Osteocyte (in vitro differentiated cells): Measurements from ENCODE around the gene USP48. TPM values are rescaled to one million over a fixed set of nuclear protein-coding genes. Genes with fewer than 3 reads are reported as not detected.
A peak's percentile ranks its signal among the peaks of the same experiment; 100 is the strongest.

Experiments
- DNase-seq: peaks from one replicate; pipeline ENCODE4 v3.0.0; 2021; ENCODE audit warnings: mixed read lengths; ENCODE audit not compliant: unreplicated experiment; ENCODE audit errors: extremely low spot score
- H3K27ac Mint-ChIP-seq: one replicate; pipeline ENCODE4 v1.8.0; 2021; ENCODE audit warnings: mild to moderate bottlenecking, mixed read lengths; ENCODE audit not compliant: unreplicated experiment
- H3K27me3 Mint-ChIP-seq: one replicate; pipeline ENCODE4 v1.8.0; 2021; ENCODE audit warnings: mixed read lengths; ENCODE audit not compliant: unreplicated experiment
- H3K36me3 Mint-ChIP-seq: one replicate; pipeline ENCODE4 v1.8.0; 2021; ENCODE audit warnings: mixed read lengths; ENCODE audit not compliant: unreplicated experiment
- H3K4me1 Mint-ChIP-seq: one replicate; pipeline ENCODE4 v1.8.0; 2021; ENCODE audit warnings: mixed read lengths; ENCODE audit not compliant: unreplicated experiment
- H3K4me3 Mint-ChIP-seq: one replicate; pipeline ENCODE4 v1.8.0; 2021; ENCODE audit warnings: mild to moderate bottlenecking, moderate library complexity, mixed read lengths; ENCODE audit not compliant: unreplicated experiment
- H3K9me3 Mint-ChIP-seq: one replicate; pipeline ENCODE4 v1.8.0; 2021; ENCODE audit warnings: mixed read lengths; ENCODE audit not compliant: unreplicated experiment
- total RNA-seq: library from RNA; stranded (reverse); gene quantifications from 2 replicates; pipeline ENCODE4 v1.2.1, GENCODE V29; 2021
- TF ChIP-seq, protein P1 (sequence below): fragments of 200-600 bp; sonication (generic); IDR thresholded peaks from 2 replicates; pipeline ENCODE4 v1.5.0; 2021; ENCODE audit warnings: antibody characterized with exemption, mild to moderate bottlenecking, moderate library complexity

USP48 gene
- total RNA-seq, 1 donor from 2014 or later, result 73.6 TPM

DNA sequence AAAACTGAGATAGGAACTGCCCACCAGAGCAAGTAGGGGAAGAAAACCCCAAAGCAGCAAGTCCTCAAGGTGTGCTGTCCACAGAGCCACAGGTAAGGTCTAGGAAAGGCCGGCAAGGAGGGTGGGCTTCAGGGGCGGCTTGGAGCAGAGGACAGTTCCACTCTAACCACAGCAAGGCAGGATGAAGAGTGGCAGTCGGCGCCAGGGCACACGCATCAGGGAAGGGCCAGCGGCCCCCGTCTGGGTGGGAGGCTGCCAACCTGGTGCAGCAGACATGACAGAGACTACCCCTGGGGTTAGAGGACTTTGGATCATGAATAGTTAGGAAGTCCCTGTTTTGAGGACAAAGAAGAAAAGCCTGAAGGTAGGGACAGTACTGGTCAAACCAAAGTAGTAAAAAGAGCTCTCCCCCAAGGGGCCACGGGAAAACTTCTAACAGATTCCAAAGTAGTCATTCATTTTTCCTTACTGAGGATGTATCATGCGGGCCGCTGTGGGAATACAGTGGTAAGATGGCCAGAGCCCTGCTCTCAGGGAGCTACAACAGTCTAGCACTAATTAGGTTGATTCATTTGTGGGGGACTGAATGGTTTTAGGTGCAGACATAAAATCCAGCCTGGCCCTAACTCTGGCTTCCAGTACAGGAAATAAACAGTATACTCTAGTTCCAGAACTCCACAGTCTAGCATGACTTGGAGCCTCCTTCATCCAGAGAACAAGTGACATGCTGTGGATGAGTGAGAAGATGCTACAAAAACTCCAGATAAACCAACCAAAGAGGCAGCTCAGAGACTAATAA, 110.3 kb downstream of the USP48 start:
- peak; percentile 65 for DNase-seq
- Mint-ChIP-seq H3K9me3 (no peaks in the 10 kb centered on the region), H3K4me1 (peaks cover 56% of the 10 kb centered on the region), H3K36me3 (peaks cover 9% of the 10 kb centered on the region), H3K27ac (peak overlapping the region; percentile 80), H3K27me3 (peaks cover 6% of the 10 kb centered on the region), H3K4me3 (no peak overlapping the region)
- TF ChIP-seq, protein P1, sequence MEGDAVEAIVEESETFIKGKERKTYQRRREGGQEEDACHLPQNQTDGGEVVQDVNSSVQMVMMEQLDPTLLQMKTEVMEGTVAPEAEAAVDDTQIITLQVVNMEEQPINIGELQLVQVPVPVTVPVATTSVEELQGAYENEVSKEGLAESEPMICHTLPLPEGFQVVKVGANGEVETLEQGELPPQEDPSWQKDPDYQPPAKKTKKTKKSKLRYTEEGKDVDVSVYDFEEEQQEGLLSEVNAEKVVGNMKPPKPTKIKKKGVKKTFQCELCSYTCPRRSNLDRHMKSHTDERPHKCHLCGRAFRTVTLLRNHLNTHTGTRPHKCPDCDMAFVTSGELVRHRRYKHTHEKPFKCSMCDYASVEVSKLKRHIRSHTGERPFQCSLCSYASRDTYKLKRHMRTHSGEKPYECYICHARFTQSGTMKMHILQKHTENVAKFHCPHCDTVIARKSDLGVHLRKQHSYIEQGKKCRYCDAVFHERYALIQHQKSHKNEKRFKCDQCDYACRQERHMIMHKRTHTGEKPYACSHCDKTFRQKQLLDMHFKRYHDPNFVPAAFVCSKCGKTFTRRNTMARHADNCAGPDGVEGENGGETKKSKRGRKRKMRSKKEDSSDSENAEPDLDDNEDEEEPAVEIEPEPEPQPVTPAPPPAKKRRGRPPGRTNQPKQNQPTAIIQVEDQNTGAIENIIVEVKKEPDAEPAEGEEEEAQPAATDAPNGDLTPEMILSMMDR, result no peak

DNA sequence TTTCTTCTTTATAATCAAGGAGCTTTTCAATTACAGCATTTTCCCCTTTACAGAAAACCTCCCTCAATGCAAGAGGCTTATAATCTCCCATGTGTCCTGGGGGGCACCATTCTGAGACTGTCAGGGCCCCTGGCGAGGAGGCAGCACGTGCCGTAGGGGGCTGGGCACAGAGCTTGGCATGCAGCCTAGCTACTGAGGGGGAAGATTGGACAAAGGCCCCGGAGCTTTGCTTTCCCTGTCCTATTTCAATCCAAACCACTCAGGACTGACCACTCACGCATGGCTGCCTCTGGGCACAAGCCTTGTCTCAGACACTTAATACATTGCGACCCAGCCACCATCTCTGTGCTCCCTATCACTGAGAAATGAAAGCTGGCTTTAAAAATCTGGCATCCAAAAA, 111.0 kb downstream of the USP48 start:
- TF ChIP-seq, protein P1, result no peak
- H3K4me3 Mint-ChIP-seq, result no peak overlapping the region
- H3K27me3 Mint-ChIP-seq, result peaks cover 6% of the 10 kb centered on the region
- no peaks in the 10 kb centered on the region for H3K9me3 Mint-ChIP-seq
- H3K4me1 Mint-ChIP-seq, result peaks cover 56% of the 10 kb centered on the region
- peaks cover 6% of the 10 kb centered on the region for H3K36me3 Mint-ChIP-seq
- no peak for DNase-seq
- peak overlapping the region; percentile 41 for H3K27ac Mint-ChIP-seq

DNA sequence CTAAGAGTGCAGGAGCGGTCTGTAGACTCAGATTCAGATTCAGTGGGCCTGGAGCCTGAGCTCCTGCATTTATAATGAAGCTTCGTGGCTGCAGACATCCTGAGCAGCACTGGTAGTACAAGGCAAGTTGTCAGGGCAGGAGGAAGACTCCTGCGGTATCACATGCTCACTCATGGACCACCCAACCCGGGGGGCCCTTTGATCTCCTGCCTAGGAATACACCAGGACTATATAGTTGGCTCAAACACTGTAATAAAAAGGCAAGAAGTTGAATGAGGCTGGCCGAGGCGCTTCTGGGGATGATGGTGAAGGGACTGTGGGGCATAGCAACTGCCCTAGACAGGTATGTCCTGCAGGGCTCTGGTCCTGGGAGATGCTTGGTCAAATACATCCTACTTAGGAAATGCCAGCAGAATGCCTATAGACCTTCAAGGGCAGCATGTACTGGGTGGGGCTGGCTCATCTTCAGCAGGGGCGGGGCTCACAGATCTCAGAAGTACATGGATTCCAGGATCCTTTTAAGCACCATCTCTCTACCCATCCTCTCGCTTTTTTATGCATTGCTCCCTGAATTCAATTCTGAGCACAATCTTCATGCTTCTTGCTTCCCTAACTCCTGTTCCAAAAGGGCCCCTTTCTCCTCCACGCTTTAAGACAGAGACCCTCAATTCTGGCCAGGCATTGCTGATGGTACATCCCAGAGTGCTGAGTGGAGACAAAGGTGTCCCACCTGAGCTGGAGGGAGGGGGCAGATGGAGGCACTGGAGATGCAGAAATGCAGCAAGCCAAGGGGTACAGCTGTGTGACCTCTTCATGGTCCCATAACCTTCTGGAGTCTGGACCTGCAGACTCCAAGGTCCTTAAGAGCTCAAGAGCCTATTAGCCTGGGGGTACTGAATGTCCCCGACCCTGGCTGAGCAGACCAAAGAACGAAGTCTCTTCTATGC, 111.7 kb downstream of the USP48 start:
- TF ChIP-seq, protein P1, result no peak
- Mint-ChIP-seq H3K36me3 (no peaks in the 10 kb centered on the region), H3K9me3 (no peaks in the 10 kb centered on the region), H3K4me1 (peaks cover 53% of the 10 kb centered on the region), H3K27ac (no peak overlapping the region), H3K4me3 (no peak overlapping the region), H3K27me3 (peaks cover 6% of the 10 kb centered on the region)
- no peak for DNase-seq

DNA sequence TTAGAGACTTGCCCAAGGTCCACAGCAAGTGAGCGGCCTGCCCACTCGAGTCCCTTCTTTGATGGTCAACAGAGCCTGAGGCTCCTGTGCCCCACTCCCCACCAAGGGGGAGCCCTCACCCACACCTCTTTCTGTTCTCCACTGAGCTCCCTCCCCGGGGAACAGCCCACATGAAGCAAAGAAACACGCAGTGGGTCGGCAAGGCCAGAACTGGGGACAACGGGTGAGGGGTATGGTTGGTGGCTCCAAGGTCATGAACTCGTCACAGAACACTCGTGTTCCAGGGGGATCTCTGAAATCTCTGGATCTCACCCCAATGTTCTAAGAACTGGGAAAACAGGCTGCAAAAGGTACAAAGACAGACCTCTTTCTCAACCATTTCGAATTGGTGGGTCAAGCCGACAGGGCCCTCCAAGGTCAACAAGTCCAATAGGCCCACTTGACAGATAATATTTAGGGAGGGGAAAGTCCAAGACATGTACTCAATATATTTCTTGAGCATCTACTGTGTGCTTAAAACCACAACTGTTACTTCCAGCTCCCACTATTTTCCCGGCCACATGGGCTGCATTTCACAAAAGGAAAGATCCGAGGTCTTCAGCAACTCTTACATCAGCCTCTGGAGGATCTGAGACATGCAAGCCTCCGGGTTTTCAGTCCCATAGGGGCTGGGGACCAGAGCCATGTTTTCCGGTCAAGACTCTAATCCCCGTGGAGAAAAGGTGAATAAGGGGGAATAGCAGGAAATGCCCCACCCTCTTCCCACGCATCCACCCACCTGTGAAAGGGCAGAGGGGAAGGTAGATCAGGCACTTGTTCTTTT, 112.7 kb downstream of the USP48 start:
- Mint-ChIP-seq H3K4me1 (peaks cover 48% of the 10 kb centered on the region), H3K27me3 (peaks cover 9% of the 10 kb centered on the region), H3K9me3 (no peaks in the 10 kb centered on the region), H3K4me3 (no peak overlapping the region), H3K36me3 (no peaks in the 10 kb centered on the region), H3K27ac (no peak overlapping the region)
- TF ChIP-seq, protein P1, result no peak
- no peak for DNase-seq
